NCI-H345 (cell line): Measurements from ENCODE around the gene STAG3.
A peak's percentile ranks its signal among the peaks of the same experiment; 100 is the strongest.
"Not testable (repeated sequence)": the region's sequence is repeated elsewhere in the genome, so short reads cannot be mapped to it uniquely, and the experiment has no call there.

ENCODE experiments used
- DNase-seq: peaks from one replicate; lab custom pipeline; 2025; lab: John Stamatoyannopoulos, UW

Gene STAG3

GRCh38 chr7:100212631-100213286, 35.0 kb downstream of the STAG3 start:
- no peak for DNase-seq

- DNase-seq = no peak
These were observed 36.0 kb downstream of the STAG3 start for GRCh38 chr7:100213672-100214071.

- DNase-seq = not testable (repeated sequence)
These were observed 36.6 kb downstream of the STAG3 start for GRCh38 chr7:100214356-100214755.

GRCh38 chr7:100215895-100216294, 38.2 kb downstream of the STAG3 start:
- no peak for DNase-seq

GRCh38 chr7:100217934-100218333, 40.2 kb downstream of the STAG3 start:
- peak; percentile 44 for DNase-seq

- DNase-seq = no peak
These were observed 41.6 kb downstream of the STAG3 start for GRCh38 chr7:100219271-100219737.

GRCh38 chr7:100219801-100220585, 42.3 kb downstream of the STAG3 start, which contains the start of gene PVRIG:
Gene PVRIG, plus strand, starts transcription at chr7:100219949. Its CDS starts 22 bp downstream, at chr7:100219971.
- not testable (repeated sequence) for DNase-seq

GRCh38 chr7:100220586-100221230, 43.0 kb downstream of the STAG3 start:
- DNase-seq = no peak

- DNase-seq = no peak
These were observed 43.6 kb downstream of the STAG3 start for GRCh38 chr7:100221231-100221718.

- DNase-seq = no peak
These were observed 44.2 kb downstream of the STAG3 start for GRCh38 chr7:100221767-100222444.

- DNase-seq = no peak
These were observed 44.9 kb downstream of the STAG3 start for GRCh38 chr7:100222445-100223132.

GRCh38 chr7:100223376-100223927, 45.7 kb downstream of the STAG3 start:
- not testable (repeated sequence) for DNase-seq

GRCh38 chr7:100224891-100225290, 47.2 kb downstream of the STAG3 start:
- not testable (repeated sequence) for DNase-seq

- DNase-seq = not testable (repeated sequence)
These were observed 57.1 kb downstream of the STAG3 start for GRCh38 chr7:100234660-100235317.

- DNase-seq = not testable (repeated sequence)
These were observed 62.3 kb downstream of the STAG3 start for GRCh38 chr7:100239975-100240374.

GRCh38 chr7:100243385-100243784, 65.7 kb downstream of the STAG3 start:
- DNase-seq = not testable (repeated sequence)

GRCh38 chr7:100244988-100245605, 67.4 kb downstream of the STAG3 start:
- DNase-seq = not testable (repeated sequence)

GRCh38 chr7:100246121-100246864, 68.6 kb downstream of the STAG3 start:
- not testable (repeated sequence) for DNase-seq

- not testable (repeated sequence) for DNase-seq
These were observed 69.1 kb downstream of the STAG3 start for GRCh38 chr7:100246865-100247137.
